Measurements from ENCODE around the gene PDLIM1. TPM values are rescaled to one million over a fixed set of nuclear protein-coding genes. Genes with fewer than 3 reads are reported as not detected.

Gene PDLIM1
- polyA plus RNA-seq, 3 donors: 1.9 to 5.2 (median 4.8) TPM

DNA sequence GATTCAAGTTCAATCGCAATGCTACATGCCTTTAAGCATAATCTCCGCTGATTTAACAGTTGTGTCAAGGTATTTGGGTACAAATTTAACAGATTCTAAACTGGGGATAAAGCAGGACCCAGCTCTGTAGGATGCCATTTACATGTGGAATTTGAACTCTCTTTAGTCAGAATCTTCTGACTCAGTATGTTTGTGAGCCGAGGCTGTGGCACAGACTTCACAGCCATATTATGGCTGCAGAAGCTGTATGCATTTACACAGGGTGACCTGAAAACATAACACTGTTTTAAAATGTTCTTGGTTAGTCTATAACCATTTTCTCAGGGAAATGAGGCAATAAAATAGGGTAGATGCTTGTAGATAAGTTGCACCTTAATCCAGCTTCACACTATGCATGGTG, 8.7 kb downstream of the PDLIM1 start:
- Histone ChIP-seq H4K20me1 (ENCODE audit: insufficient read depth, low read length) (no peaks in the 10 kb centered on the region), H3K9me3 (replicated peaks in 1 of 2; ENCODE audit: control insufficient read depth in 1 of 2, insufficient read depth in 1 of 2, low read length in 2 of 2) (no peaks in the 10 kb centered on the region), H3K4me2 (replicated peaks; ENCODE audit: extremely low read depth, low read length, poor library complexity, severe bottlenecking) (no peak overlapping the region), H3K27ac (ENCODE audit: low read depth in 1 of 2, low read length in 2 of 2) (no peak overlapping the region), H2AFZ (ENCODE audit: insufficient read depth, low read depth, low read length, poor library complexity, severe bottlenecking) (no peak overlapping the region), H3K9ac (ENCODE audit: insufficient read depth, low read length, poor library complexity, severe bottlenecking) (no peak overlapping the region), H3K36me3 (replicated peaks in 1 of 2; ENCODE audit: control insufficient read depth in 1 of 2, insufficient read depth in 2 of 2, low read length in 2 of 2) (no peaks in the 10 kb centered on the region), H3K4me3 (replicated peaks in 1 of 3; ENCODE audit: low read depth in 2 of 3, low read length in 3 of 3) (no peak overlapping the region), H3K79me2 (ENCODE audit: insufficient read depth, low read length) (no peaks in the 10 kb centered on the region), H3K4me1 (ENCODE audit: control insufficient read depth in 1 of 2, insufficient read depth in 2 of 2, low read length in 2 of 2) (no peaks in the 10 kb centered on the region), H3K27me3 (ENCODE audit: control insufficient read depth in 2 of 2, insufficient read depth in 2 of 2, low read length in 2 of 2) (no peaks in the 10 kb centered on the region)
- H3K27ac Mint-ChIP-seq: no peak overlapping the region
- intact Hi-C loops (cut with micrococcal nuclease): no loop called here
- no peaks in the 10 kb centered on the region for H3K4me1 Mint-ChIP-seq
- WGBS (ENCODE audit: insufficient coverage): 100% methylated on average over 2 of the region's 3 CpGs
- H3K4me3 Mint-ChIP-seq: no peak overlapping the region
- DNase-seq: no peak
- TF ChIP-seq, protein P1, sequence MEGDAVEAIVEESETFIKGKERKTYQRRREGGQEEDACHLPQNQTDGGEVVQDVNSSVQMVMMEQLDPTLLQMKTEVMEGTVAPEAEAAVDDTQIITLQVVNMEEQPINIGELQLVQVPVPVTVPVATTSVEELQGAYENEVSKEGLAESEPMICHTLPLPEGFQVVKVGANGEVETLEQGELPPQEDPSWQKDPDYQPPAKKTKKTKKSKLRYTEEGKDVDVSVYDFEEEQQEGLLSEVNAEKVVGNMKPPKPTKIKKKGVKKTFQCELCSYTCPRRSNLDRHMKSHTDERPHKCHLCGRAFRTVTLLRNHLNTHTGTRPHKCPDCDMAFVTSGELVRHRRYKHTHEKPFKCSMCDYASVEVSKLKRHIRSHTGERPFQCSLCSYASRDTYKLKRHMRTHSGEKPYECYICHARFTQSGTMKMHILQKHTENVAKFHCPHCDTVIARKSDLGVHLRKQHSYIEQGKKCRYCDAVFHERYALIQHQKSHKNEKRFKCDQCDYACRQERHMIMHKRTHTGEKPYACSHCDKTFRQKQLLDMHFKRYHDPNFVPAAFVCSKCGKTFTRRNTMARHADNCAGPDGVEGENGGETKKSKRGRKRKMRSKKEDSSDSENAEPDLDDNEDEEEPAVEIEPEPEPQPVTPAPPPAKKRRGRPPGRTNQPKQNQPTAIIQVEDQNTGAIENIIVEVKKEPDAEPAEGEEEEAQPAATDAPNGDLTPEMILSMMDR (IDR thresholded peaks at IDR 0.05): no peak
- H3K9me3 Mint-ChIP-seq: no peaks in the 10 kb centered on the region
- no peaks in the 10 kb centered on the region for H3K36me3 Mint-ChIP-seq
- peaks cover 2 to 9% (median 2%) of the 10 kb centered on the region in 3 donors for H3K27me3 Mint-ChIP-seq (ENCODE audit: low read depth in 3 of 3)

DNA sequence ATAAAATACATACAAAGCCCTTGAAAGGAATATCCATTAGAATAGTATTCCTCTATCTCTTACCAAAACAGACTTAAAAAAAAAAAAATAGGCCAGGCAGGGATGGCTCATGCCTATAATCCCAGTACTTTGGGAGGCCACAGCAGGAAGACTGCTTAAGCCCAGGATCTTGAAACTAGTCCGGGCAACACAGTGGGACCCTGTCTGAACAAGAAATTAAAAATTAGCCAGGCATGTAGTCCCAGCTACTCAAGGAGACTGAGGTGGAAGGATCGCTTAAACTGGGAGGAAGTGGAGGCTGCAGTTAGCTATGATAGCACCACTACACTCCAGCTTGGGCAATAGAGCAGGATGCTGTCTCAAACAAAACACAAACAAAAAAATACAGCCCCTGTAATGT, 9.6 kb downstream of the PDLIM1 start:
- no peak overlapping the region for H3K4me3 ChIP-seq (replicated peaks in 1 of 3; ENCODE audit: low read depth in 2 of 3, low read length in 3 of 3)
- no peak overlapping the region for H3K27ac ChIP-seq (ENCODE audit: low read depth in 1 of 2, low read length in 2 of 2)
- intact Hi-C loops (cut with micrococcal nuclease): no loop called here
- no peaks in the 10 kb centered on the region for H3K4me1 ChIP-seq (ENCODE audit: control insufficient read depth in 1 of 2, insufficient read depth in 2 of 2, low read length in 2 of 2)
- H3K79me2 ChIP-seq (ENCODE audit: insufficient read depth, low read length): no peaks in the 10 kb centered on the region
- no peaks in the 10 kb centered on the region for H3K9me3 ChIP-seq (replicated peaks in 1 of 2; ENCODE audit: control insufficient read depth in 1 of 2, insufficient read depth in 1 of 2, low read length in 2 of 2)
- H3K36me3 ChIP-seq (replicated peaks in 1 of 2; ENCODE audit: control insufficient read depth in 1 of 2, insufficient read depth in 2 of 2, low read length in 2 of 2): no peaks in the 10 kb centered on the region
- no peak overlapping the region for H3K4me2 ChIP-seq (replicated peaks; ENCODE audit: extremely low read depth, low read length, poor library complexity, severe bottlenecking)
- H3K4me1 Mint-ChIP-seq: no peaks in the 10 kb centered on the region
- no peak overlapping the region for H3K4me3 Mint-ChIP-seq
- TF ChIP-seq, protein P1 (IDR thresholded peaks at IDR 0.05): no peak
- peaks cover 2 to 6% (median 2%) of the 10 kb centered on the region in 3 donors for H3K27me3 Mint-ChIP-seq (ENCODE audit: low read depth in 3 of 3)
- no peak overlapping the region for H3K9ac ChIP-seq (ENCODE audit: insufficient read depth, low read length, poor library complexity, severe bottlenecking)
- no peaks in the 10 kb centered on the region for H3K36me3 Mint-ChIP-seq
- 100% methylated on average over 1 of the region's 2 CpGs for WGBS (ENCODE audit: insufficient coverage)
- DNase-seq: no peak
- no peaks in the 10 kb centered on the region for H3K9me3 Mint-ChIP-seq
- H3K27ac Mint-ChIP-seq: no peak overlapping the region
- no peak overlapping the region for H2AFZ ChIP-seq (ENCODE audit: insufficient read depth, low read depth, low read length, poor library complexity, severe bottlenecking)
- H3K27me3 ChIP-seq (ENCODE audit: control insufficient read depth in 2 of 2, insufficient read depth in 2 of 2, low read length in 2 of 2): no peaks in the 10 kb centered on the region
- no peaks in the 10 kb centered on the region for H4K20me1 ChIP-seq (ENCODE audit: insufficient read depth, low read length)

All from CD14-positive monocyte (primary cell).